SKM-1 treated with dmso at 0.1 percent for 144 hours (cell line): ENCODE results near the gene KIAA0040.
A peak's percentile ranks its signal among the peaks of the same experiment; 100 is the strongest.

Experiments used
- DNase-seq: peaks from one replicate; lab custom pipeline; 2025; ENCODE audit not compliant: unreplicated experiment; lab: John Stamatoyannopoulos, UW

Gene KIAA0040

DNA sequence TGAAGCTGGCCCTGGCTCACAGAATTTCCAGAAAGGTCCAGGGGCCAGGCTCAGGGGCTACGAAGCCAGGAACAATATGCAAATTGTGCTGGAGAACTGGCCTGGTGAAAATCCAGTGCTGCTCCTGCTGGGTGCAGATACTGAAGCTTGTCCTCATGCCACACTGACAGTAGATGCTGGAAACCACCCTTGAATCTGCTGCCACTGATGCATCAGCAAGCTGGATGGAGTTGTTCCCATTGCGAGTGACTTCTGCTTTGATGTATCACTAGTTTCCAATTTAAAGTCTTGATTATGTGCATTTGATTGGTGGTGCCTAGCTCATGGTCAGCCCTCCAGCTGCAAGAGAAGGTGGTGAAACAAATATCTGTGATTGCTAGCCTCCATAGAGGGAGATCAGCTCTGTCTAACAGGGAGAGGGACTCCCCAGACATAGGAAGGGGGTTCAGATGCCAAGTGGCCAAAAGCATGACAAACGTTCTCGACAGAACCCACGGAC lies 11.0 kb upstream of the KIAA0040 start:
- no peak for DNase-seq

- no peak for DNase-seq
Observed at GRCh38 chr1:175200678-175201521, 8.3 kb upstream of the KIAA0040 start.

DNA sequence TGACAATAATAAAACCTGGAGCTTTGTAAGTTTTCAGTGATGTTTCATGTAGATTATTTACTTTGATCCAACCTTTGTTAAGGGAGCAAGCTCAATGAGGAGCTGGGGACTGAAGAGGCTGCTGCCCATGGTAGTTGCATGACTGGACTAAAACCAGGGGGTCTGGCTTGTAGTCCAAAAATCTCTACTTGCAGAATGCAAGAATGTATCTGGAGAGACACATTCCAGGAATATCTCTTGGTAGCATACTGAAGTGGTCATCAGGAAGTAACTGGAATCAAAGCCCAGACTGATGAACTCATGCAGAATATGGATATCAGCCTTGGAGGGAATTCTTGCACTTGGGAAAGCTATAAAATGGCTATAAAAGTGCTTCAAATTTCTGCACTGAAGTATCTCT lies 5.8 kb upstream of the KIAA0040 start:
- no peak for DNase-seq

- DNase-seq = peak; percentile 65
Observed at GRCh38 chr1:175197531-175197930, 5.0 kb upstream of the KIAA0040 start.

GRCh38 chr1:175195798-175196197 lies 3.2 kb upstream of the KIAA0040 start:
- DNase-seq = no peak

- no peak for DNase-seq
Observed at GRCh38 chr1:175195281-175195680, 2.7 kb upstream of the KIAA0040 start.

- no peak for DNase-seq
Observed at GRCh38 chr1:175193527-175193910, 943 bp upstream of the KIAA0040 start.

- no peak for DNase-seq
Observed at GRCh38 chr1:175192111-175192629, 406 bp downstream of the KIAA0040 start.

- DNase-seq = no peak
Observed at GRCh38 chr1:175191659-175192058, 917 bp downstream of the KIAA0040 start.

DNA sequence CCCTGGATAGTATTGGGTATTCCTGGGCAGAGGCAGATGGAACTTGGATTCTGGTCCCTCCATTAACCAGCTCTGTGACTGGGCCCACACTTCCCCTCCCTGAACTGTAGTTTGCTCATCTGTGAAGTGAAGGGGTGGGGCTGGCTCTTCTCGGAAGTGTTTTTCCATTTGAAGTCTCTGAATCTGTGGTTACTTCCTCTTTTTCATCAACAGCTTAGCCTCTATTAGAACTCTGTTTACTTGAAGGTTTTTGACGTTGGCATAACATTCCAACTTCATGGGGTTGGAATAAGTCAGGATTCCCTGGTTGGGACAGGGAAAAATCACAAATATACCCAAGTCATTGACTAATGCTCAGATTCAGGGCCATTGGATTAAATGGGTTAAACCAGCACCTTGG lies 3.6 kb downstream of the KIAA0040 start:
- DNase-seq = peak; percentile 97

- no peak for DNase-seq
Observed at GRCh38 chr1:175186433-175187160, 6.0 kb downstream of the KIAA0040 start.

DNA sequence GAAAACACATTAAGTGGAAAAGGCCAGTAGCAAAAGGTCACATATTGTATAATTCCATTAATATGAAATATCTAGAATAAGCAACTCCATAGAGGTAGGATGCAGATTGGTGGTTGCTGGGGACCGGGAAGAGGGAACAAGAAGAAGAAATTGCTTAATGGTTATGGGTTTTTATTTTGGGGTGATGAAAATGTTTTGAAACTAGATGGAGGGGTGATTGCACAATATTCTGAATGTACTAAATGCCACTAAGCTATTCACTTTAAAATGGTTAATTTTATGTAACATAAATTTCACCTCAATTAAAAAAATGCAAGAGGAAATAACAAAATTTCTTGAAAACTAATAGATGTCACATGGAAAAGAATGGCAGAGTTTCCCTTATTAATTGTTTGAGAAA lies 6.7 kb downstream of the KIAA0040 start:
- DNase-seq = no peak

- DNase-seq = no peak
Observed at GRCh38 chr1:175183586-175183985, 9.0 kb downstream of the KIAA0040 start.

DNA sequence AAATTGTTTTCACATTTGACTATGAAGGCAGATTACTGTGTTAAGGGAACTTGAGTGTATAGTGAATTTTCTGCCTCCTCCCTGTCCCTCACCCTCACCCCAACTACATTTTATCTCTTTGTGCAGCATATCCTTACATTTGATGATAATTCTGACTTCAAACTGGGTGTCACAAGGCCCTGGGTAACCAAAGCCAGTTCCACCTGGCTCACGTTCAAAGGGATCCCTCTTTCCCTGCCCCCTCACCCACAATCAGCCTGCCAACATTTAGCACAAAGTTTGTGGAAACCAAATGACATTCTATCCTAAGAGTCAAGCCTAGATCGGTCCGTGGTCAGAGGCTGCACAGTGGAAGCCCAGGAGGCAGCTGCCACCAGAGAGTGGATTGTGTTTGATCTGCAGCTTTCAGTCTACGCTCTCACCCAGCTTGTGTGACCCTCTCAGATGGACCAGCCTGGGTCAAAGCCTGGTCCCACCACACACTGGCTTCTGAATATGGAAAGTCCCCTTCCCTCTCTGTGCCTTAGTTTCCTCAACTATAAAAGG lies 10.3 kb downstream of the KIAA0040 start:
- no peak for DNase-seq

DNA sequence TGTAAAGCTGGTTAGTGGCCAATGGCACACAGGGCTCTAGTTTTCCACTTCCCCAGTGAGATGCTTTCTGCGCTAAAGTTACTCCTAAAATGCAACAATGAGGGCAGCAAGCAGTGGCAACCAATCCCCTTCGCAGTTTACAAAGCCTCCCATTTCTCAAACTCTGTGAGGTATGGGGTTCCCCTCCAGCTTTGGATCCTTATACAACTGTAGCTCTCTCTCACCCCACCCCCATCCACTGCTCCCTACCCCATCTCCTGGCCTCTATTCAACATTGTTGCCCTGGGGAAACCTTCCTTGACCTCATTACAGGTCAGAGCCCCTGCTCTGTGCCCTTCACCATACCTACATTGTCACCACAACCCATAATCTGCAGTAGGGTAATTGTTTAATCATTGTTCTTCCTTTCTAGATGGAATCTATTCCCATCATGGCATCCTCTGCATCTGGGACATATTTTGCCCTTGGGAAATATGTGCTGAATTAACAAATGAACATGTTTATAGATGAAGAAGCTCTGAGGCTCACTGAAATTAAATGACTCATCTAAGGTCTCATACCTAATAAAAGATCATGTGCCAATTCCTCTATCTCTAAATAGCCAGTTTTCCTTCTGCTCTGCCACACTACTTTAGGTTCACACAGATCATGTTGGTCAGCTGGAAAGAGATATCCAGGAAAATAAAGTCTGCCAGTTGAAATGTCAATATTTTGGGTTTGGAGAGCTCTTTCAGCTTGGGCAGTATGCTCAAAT lies 12.6 kb downstream of the KIAA0040 start:
- DNase-seq = no peak

- no peak for DNase-seq
Observed at GRCh38 chr1:175178456-175178855, 14.1 kb downstream of the KIAA0040 start.

- no peak for DNase-seq
Observed at GRCh38 chr1:175178056-175178455, 14.5 kb downstream of the KIAA0040 start.

- DNase-seq = no peak
Observed at GRCh38 chr1:175176246-175176645, 16.3 kb downstream of the KIAA0040 start.

DNA sequence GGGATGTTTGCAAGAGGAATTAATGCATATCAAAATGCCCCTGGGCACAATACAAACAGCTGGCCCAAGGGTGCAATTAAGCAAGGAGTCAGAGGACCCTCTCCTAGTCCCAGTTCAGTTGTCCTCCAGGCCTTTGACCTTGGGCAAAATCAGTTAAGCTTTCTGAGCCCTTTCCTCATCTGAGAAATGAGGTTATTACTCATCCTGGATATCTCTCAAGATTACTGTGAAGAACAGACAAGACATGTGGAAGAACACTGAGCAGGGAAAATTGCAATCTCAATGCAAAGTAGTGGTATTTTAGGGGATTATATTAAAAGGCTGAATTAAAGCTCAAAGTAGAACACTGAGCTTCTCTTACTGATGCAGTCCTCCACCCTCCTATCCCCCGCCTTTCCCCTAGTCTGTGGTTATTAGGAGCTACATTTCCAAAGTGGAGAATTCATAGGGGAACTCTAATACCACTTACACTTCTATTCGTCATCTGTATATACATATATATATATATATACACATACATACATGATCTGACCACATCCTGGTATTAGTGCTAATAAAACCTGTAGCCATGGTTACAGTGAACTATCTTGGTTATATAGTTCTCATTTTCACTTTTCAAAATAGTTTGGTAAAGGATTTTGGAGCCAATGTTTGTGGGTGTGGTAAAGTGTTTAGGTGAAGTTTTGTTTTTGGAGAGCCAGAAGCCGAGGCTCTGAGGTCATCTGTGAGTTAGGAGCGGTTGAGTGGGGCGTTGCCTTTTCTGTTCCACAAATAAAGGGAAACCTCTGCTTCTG lies 18.1 kb downstream of the KIAA0040 start:
- no peak for DNase-seq

- no peak for DNase-seq
Observed at GRCh38 chr1:175173531-175173930, 19.0 kb downstream of the KIAA0040 start.
